Uterus (tissue), 4 donors: ENCODE data around the gene PTPRN2. TPM values are rescaled to one million over a fixed set of nuclear protein-coding genes. Genes with fewer than 3 reads are reported as not detected.

Experiments
- DNase-seq, 2 donors: peaks; one replicate each; pipeline ENCODE4 v3.0.0-alpha.2; 2019 to 2020
- H3K27ac ChIP-seq, 2 donors: fragments of 200-600 bp; sonication (generic); 1 replicate in 1 of 2; 2 replicates in 1 of 2; pipeline ENCODE4 v1.5.1; 2016 to 2018
- H3K27me3 ChIP-seq, 2 donors: fragments of 200-600 bp; sonication (generic); one replicate each; pipeline ENCODE4 v1.5.1; 2018 to 2019; ENCODE audit warnings: control low read depth in 1 of 2
- H3K36me3 ChIP-seq, 2 donors: fragments of 200-600 bp; sonication (generic); one replicate each; pipeline ENCODE4 v1.5.1; 2019; ENCODE audit warnings: control low read depth in 1 of 2
- H3K4me1 ChIP-seq, 2 donors: fragments of 200-600 bp; sonication (generic); one replicate each; pipeline ENCODE4 v1.5.1; 2018 to 2019; ENCODE audit warnings: control low read depth in 1 of 2
- H3K4me3 ChIP-seq, 2 donors: fragments of 200-600 bp; sonication (generic); 1 replicate in 1 of 2; 2 replicates in 1 of 2; pipeline ENCODE4 v1.5.1; 2018 to 2019; ENCODE audit warnings: mild to moderate bottlenecking in 1 of 2
- H3K9me3 ChIP-seq, 2 donors: fragments of 200-600 bp; sonication (generic); one replicate each; pipeline ENCODE4 v1.5.1; 2019; ENCODE audit warnings: control low read depth in 1 of 2
- POLR2A ChIP-seq, 2 donors: fragments of 450-650 bp; IDR thresholded peaks; one replicate each; pipeline ENCODE4 v1.6.1; 2016; ENCODE audit warnings: antibody characterized with exemption in 2 of 2, mild to moderate bottlenecking in 1 of 2, moderate library complexity in 1 of 2
- intact Hi-C: fragments of 100-400 bp; cut with DNase I; formaldehyde crosslinking; loops from one replicate; pipeline ENCODE4 v1.15.1; 2023; ENCODE audit warnings: low total_unique reads
- total RNA-seq, 4 donors: library from RNA; depleted of rRNA in 3 of 4; stranded (reverse); fragments of >200 nt in 3 of 4; gene quantifications; one replicate each; pipeline versions ENCODE4 v1.1.0 to v1.2.4, GENCODE V29; 2014 to 2023
- TF ChIP-seq, protein P1 (sequence below), 4 experiments: fragments of 200-600 bp in 2 of 4; fragments of 450-650 bp in 2 of 4; sonication (generic) in 2 of 4; IDR thresholded peaks; one replicate each; pipeline ENCODE4 v1.5.1; 2016 to 2019; ENCODE audit warnings: antibody characterized with exemption in 4 of 4, mild to moderate bottlenecking in 2 of 4, moderate library complexity in 1 of 4
- donor health status: DM: yes; HTN: yes; CAD: no.

PTPRN2 gene
- total RNA-seq, 4 donors from 2014 or later: 1.2 to 5.2 (median 2.3) TPM

DNA sequence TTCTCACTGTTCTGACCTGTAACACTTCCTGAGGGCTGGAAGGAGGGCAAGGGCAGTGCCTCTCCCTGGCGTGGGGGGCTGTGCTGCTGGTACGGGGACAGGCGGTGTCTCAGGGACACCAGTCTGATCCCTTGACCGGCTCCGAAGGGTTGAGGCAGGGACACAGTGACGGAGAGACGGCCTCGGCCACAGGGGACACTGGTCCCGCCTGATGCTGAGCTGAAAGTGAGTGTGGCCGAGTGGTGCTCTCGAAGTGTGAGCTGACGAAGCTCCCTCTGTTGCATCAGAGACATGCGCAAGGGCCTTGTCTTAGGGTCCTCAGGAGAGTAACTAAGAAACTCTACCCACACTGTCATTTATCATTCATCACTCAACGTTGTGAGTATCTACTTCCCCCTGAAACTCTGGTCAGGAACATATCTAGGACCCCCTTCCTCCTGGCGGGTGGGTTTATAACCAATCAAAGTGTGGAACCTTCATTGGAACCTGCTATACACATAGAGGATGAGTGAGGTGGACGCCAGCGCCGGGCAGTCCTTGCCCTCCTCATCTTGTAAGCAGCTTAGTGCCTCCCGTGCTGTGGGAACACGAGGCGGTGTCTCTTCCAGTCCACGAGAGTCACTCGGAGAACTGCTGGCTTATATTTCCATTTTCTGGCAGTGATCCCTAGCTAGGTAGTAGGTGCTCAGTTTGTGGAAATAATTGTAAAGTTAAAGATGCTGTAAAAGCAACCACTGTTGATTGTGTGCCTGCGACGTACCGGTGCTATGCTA is 967.7 kb downstream of the PTPRN2 start:
- Histone ChIP-seq H3K36me3 (no peaks in the 10 kb centered on the region), H3K27ac (no peak overlapping the region), H3K27me3 (no peaks in the 10 kb centered on the region), H3K4me1 (no peaks in the 10 kb centered on the region), H3K9me3 (no peaks in the 10 kb centered on the region), H3K4me3 (no peak overlapping the region)
- DNase-seq: no peak
- TF ChIP-seq, protein P1, sequence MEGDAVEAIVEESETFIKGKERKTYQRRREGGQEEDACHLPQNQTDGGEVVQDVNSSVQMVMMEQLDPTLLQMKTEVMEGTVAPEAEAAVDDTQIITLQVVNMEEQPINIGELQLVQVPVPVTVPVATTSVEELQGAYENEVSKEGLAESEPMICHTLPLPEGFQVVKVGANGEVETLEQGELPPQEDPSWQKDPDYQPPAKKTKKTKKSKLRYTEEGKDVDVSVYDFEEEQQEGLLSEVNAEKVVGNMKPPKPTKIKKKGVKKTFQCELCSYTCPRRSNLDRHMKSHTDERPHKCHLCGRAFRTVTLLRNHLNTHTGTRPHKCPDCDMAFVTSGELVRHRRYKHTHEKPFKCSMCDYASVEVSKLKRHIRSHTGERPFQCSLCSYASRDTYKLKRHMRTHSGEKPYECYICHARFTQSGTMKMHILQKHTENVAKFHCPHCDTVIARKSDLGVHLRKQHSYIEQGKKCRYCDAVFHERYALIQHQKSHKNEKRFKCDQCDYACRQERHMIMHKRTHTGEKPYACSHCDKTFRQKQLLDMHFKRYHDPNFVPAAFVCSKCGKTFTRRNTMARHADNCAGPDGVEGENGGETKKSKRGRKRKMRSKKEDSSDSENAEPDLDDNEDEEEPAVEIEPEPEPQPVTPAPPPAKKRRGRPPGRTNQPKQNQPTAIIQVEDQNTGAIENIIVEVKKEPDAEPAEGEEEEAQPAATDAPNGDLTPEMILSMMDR (IDR thresholded peaks at IDR 0.05): no peak
- no peak for TF ChIP-seq POLR2A (IDR thresholded peaks at IDR 0.05)
- intact Hi-C loops: no loop called here

DNA sequence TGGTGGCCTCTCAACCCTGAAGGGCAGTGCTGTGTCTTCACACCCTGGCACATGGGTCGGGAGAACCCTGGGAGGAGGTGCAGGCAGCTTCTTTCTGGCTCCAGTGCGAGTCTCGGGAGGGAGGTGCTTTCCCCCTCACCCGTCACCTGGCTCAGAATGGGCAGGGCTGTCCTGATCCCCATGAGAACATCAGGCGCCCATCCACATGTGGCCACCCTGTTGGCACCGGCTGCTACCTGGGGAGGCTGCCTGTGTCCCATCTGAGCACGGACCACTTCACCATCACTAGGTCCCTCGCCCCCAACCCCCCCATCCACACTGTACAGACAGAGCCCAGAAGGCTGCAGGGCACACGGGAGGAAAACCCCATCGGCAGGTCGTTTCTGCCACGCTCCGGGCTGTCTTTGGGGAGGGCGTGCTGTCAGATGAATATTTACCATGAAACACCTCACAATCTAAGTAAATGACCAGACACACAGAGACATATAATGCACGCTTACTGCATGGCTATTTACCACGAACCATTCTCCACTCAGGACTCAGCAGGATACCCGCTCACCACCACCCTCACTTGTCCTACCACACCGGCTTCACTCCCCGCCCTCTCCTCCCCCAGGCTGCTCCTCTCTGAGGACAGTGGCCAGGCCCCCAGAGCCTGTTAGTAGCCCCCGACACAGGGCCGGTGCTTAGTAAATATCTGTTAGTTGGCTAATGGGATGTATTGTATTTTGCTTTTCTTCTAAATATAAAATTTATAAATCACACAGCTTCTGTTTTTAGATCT is 968.6 kb downstream of the PTPRN2 start:
- intact Hi-C loops: no loop called here
- no peak for DNase-seq

DNA sequence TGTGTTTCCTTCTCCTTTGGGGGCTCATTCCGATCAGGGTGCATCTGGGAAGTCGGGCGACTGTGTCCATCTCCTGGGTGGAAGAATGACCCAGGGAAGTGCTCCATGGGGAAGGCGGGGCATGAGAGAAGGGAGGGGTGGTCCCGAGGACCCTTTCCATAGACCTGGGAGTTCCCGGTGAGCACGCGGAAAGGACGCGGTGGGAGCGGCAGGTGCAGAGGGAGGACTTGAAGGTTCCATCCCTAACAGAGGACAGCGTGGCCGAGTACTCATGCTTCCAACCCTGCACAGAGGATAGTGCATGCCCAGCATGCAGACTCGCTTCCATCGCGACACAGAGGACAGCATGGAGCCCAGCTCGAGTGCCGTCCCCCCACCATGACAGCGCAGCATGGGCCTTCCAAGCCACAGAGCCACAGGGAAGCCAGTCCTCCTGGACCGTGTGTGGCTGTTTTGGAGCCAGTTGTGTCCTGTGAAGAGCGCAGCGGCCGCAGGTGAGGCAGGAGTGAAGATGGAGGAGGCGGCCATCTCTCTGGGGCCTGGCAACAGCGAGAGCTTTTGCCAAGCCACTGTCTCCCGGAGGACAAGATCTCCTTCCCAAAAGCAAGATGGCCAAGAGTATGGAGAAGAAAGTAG is 969.4 kb downstream of the PTPRN2 start:
- Histone ChIP-seq H3K4me1 (peaks cover 0 to 4% of the 10 kb centered on the region in 2 donors), H3K27me3 (no peaks in the 10 kb centered on the region)

More for the DNA sequence above, 968.6 kb downstream of the PTPRN2 start:
- H3K9me3 ChIP-seq: no peaks in the 10 kb centered on the region
- H3K36me3 ChIP-seq: no peaks in the 10 kb centered on the region
- H3K4me3 ChIP-seq: no peak overlapping the region
- H3K4me1 ChIP-seq: no peaks in the 10 kb centered on the region
- H3K27ac ChIP-seq: no peak overlapping the region
- H3K27me3 ChIP-seq: no peaks in the 10 kb centered on the region
- TF ChIP-seq, protein P1 (IDR thresholded peaks at IDR 0.05): no peak
- TF ChIP-seq POLR2A (IDR thresholded peaks at IDR 0.05): no peak

DNA sequence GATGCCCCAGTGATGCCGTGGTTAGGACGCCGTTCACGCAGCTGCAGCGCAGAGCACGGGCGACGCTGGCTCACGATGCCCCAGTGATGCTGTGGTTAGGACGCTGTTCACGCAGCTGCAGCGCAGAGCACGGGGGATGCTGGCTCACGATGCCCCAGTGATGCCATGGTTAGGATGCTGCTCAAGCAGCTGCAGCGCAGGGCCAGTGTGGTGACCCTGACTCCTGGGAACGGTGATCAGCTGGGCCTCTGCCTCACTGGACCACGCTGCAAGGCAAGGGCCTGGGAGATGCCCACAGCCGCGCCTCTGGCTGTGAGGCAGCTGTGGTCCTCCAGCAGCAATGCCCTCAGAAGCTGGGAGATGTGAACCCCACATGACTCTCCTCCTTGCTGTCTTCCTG is 970.2 kb downstream of the PTPRN2 start:
- Histone ChIP-seq H3K27ac (no peak overlapping the region), H3K27me3 (no peaks in the 10 kb centered on the region), H3K4me3 (no peak overlapping the region), H3K9me3 (no peaks in the 10 kb centered on the region), H3K36me3 (no peaks in the 10 kb centered on the region), H3K4me1 (peaks cover 0 to 5% of the 10 kb centered on the region in 2 donors)
- no peak for DNase-seq
- intact Hi-C loops: no loop called here
- TF ChIP-seq POLR2A (IDR thresholded peaks at IDR 0.05): no peak
- TF ChIP-seq, protein P1 (IDR thresholded peaks at IDR 0.05): no peak

More for the DNA sequence above, 969.4 kb downstream of the PTPRN2 start:
- no peaks in the 10 kb centered on the region for H3K36me3 ChIP-seq
- no peak overlapping the region for H3K27ac ChIP-seq
- intact Hi-C loops: no loop called here
- TF ChIP-seq POLR2A (IDR thresholded peaks at IDR 0.05): no peak
- TF ChIP-seq, protein P1 (IDR thresholded peaks at IDR 0.05): no peak
- H3K9me3 ChIP-seq: no peaks in the 10 kb centered on the region
- no peak overlapping the region for H3K4me3 ChIP-seq
- no peak for DNase-seq
